ACC112 (cell line): ENCODE data around the gene KRTAP5-4.
"Not testable (repeated sequence)": the region's sequence is repeated elsewhere in the genome, so short reads cannot be mapped to it uniquely, and the experiment has no call there.

Source experiments
- H2AFZ ChIP-seq: fragments of 200-600 bp; sonication (generic); one replicate; pipeline ENCODE4 v1.6.0; 2017; ENCODE audit warnings: antibody characterized with exemption, low read length; ENCODE audit not compliant: unreplicated experiment
- H3K27ac ChIP-seq: fragments of 200-600 bp; sonication (generic); 2 replicates; pipeline ENCODE4 v1.5.1; 2014; ENCODE audit warnings: low read depth, mild to moderate bottlenecking, antibody characterized with exemption, low read length, moderate library complexity
- H3K27me3 ChIP-seq: fragments of 200-600 bp; sonication (generic); 2 replicates; pipeline ENCODE4 v1.6.1; 2014; ENCODE audit warnings: mild to moderate bottlenecking, antibody characterized with exemption, low read length, moderate library complexity, mixed read lengths; ENCODE audit not compliant: insufficient read depth
- H3K36me3 ChIP-seq: fragments of 200-600 bp; sonication (generic); 2 replicates; pipeline ENCODE4 v1.6.1; 2016; ENCODE audit warnings: mild to moderate bottlenecking, antibody characterized with exemption, low read length, moderate library complexity, mixed read lengths; ENCODE audit not compliant: insufficient read depth
- H3K4me1 ChIP-seq: fragments of 200-600 bp; sonication (generic); one replicate; pipeline ENCODE4 v1.6.1; 2016; ENCODE audit warnings: low read length, mixed read lengths; ENCODE audit not compliant: insufficient read depth, unreplicated experiment, control insufficient read depth
- H3K4me3 ChIP-seq: fragments of 200-600 bp; sonication (generic); 2 replicates; pipeline ENCODE4 v1.5.1; 2014; ENCODE audit warnings: mild to moderate bottlenecking, low read depth, low read length
- H3K79me2 ChIP-seq: fragments of 200-600 bp; sonication (generic); one replicate; pipeline ENCODE4 v1.6.0; 2016; ENCODE audit warnings: low read length; ENCODE audit not compliant: control insufficient read depth, unreplicated experiment, insufficient read depth

KRTAP5-4 gene

DNA sequence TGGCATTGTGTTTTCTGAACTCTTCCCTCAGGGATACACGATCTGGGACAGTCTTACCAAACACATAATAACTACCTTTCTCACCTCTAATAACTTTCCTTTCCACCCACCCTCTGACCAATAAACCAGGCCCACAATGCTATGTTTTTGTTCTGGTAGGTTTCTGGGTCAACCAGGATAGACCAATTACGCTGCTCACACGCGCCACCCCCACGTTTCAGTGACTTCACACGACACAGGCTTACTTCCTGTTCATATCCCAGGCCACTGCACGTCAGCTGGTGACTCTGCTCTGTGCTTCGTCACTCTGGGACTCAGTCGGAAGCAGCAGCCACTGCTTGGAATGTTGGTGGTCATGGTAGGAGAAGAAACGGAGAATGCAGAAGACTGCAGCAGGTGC is 2.5 kb downstream of the KRTAP5-4 start:
- H3K27ac ChIP-seq: no peak overlapping the region
- H3K27me3 ChIP-seq: peaks cover 65% of the 10 kb centered on the region
- no peaks in the 10 kb centered on the region for H3K36me3 ChIP-seq
- H3K4me1 ChIP-seq: no peaks in the 10 kb centered on the region
- no peak overlapping the region for H2AFZ ChIP-seq
- no peak overlapping the region for H3K4me3 ChIP-seq
- no peaks in the 10 kb centered on the region for H3K79me2 ChIP-seq

DNA sequence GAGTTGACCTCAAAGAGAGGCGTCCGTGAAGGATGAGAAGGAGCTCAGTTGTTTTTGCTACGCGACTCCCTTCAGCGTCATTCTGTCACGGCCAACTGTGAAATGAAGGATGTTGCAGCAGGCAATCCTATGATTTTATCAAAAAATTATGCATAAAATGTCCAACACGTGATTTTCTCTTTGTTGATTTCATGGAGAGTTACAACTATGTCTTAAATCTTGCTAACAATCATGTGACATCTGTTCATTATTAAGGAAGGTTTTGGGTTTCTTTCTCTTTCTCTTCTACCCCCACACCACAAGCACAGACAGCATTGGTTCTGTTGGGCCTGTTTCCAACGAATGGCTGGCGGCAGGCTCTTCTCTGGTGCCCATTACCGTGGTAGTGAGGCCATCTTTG is 3.7 kb downstream of the KRTAP5-4 start:
- no peaks in the 10 kb centered on the region for H3K4me1 ChIP-seq
- no peaks in the 10 kb centered on the region for H3K79me2 ChIP-seq
- no peaks in the 10 kb centered on the region for H3K36me3 ChIP-seq
- H3K27me3 ChIP-seq: peaks cover 67% of the 10 kb centered on the region
- no peak overlapping the region for H3K27ac ChIP-seq
- no peak overlapping the region for H2AFZ ChIP-seq
- no peak overlapping the region for H3K4me3 ChIP-seq

DNA sequence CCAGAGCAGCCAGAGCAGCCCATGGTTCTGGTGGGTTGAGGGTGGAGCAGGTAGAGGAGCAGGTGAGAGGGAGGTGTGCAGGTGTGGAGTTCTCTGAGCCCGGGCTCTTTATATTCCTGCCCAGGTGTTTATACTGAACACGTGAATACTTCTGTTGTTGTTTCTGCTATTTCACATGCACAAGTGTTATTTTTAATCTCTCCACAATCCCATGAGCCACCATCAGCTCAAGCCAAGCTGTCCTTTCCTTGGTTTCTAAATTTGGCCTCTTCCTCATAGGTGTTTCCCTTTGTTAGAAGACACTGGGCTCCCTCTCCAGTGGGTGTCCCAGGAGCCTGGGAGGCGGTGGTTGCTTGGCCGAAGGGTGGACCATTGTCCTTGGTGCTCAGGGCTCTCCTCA is 13.6 kb downstream of the KRTAP5-4 start, which contains the start of gene KRTAP5-3:
Gene KRTAP5-3, minus strand, starts transcription at position 101 of the 400 bp plus-strand sequence. Its CDS starts 78 bp downstream, at position 23.
- Histone ChIP-seq H3K4me3 (no peak within 1 kb of the TSS), H3K4me1 (no peaks in the 10 kb centered on the region), H3K79me2 (no peaks in the 10 kb centered on the region)

DNA sequence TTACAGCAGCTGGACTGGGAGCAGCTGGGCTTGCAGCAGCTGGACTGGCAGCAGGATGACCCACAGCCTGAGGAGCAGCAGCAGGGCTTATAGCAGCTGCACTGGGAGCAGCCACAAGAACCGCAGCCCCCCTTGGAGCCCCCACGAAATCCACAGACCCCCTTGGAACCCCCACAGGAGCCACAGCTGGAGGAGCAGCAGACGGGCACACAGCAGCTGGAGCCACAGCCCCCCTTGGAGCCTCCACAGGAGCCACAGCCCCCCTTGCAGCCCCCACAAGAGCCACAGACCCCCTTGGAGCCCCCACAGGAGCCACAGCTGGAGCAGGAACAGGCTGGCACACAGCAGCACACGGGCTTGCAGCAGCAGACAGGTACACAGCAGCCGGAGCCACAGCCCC is 14.0 kb downstream of the KRTAP5-4 start:
- not testable (repeated sequence) for H2AFZ ChIP-seq, H3K79me2 ChIP-seq, H3K4me3 ChIP-seq, H3K27ac ChIP-seq, H3K36me3 ChIP-seq, H3K4me1 ChIP-seq
- peaks cover 46% of the 10 kb centered on the region for H3K27me3 ChIP-seq

More for the DNA sequence above, 13.6 kb downstream of the KRTAP5-4 start, which contains the start of gene KRTAP5-3:
- Histone ChIP-seq H3K27ac (no peak within 1 kb of the TSS), H3K36me3 (no peaks in the 10 kb centered on the region), H2AFZ (no peak within 1 kb of the TSS), H3K27me3 (peaks cover 45% of the 10 kb centered on the region)

DNA sequence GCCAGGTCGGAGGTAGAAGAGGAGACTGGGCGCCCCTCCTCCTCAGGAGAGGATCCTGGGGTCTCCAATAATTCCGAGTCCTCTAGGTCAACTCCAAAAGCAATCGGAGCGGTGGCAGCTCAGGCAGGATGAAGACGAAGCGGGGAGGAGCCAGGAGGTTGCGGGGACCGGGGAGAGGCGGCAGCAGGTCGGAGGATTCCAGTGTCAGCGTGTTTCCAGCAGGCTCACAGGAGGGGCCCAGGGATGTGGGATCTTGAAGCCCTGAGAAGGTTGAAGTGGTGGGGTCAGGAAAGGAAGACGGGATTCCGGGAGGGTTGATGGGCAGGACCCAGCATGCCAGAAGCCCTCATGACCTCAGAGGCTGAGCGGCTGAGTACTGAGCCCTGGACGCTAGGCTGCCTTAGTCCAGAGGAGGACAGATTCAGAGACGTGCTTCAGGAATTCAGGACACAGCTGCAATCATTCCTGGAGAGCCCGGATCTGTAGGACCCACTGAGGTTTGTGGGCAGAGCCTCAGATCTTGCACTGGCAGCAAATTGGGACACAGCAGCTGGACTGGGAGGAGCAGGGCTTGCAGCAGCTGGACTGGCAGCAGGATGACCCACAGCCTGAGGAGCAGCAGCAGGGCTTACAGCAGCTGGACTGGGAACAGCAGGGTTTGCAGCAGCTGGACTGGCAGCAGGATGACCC is 14.6 kb downstream of the KRTAP5-4 start:
- not testable (repeated sequence) for H3K27ac ChIP-seq, H3K4me1 ChIP-seq, H3K36me3 ChIP-seq, H3K79me2 ChIP-seq, H3K4me3 ChIP-seq, H2AFZ ChIP-seq
- peaks cover 52% of the 10 kb centered on the region for H3K27me3 ChIP-seq

DNA sequence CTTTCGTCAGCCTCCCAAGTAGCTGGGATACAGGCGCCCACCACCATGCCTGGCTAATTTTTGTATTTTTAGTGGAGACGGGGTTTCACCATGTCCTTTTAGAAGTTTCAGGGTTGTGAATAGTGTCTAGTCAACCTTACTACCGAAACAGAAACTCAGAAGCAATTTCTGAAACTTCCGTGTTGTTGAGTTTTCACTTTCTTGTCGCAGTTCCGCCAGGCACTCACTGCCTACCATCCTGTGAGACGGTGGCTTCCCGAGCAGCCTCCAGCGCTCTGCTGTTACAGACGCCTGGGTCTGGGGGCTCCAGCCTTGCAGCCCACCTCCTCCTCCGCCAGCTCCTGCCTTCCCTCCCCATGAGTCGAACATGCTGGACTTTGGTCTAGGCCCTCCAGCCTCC is 16.0 kb downstream of the KRTAP5-4 start:
- not testable (repeated sequence) for H3K27ac ChIP-seq, H3K36me3 ChIP-seq, H3K4me3 ChIP-seq, H3K79me2 ChIP-seq, H3K4me1 ChIP-seq, H2AFZ ChIP-seq
- peaks cover 65% of the 10 kb centered on the region for H3K27me3 ChIP-seq

DNA sequence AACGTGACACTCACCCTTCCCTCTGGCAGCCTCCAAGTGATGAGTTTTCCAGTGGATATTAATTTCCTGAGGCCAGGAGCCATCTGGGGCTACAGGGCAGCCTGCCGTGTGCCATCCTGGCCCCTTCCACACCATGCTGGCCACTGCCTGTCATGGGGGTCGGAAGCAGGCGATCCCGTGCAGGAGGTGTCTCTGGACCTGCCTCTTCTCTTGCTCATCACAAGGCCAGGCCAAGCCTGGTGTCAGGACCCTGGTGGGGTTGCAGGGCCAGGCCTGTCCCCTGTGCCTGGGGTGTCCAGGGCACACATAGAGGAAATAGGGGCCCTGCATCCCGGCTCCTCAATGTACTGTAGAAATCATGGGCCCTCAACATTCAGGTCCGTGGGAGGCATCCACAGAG is 17.2 kb downstream of the KRTAP5-4 start:
- H3K27me3 ChIP-seq: peaks cover 77% of the 10 kb centered on the region
- no peaks in the 10 kb centered on the region for H3K79me2 ChIP-seq
- no peak overlapping the region for H3K4me3 ChIP-seq
- no peaks in the 10 kb centered on the region for H3K36me3 ChIP-seq
- no peaks in the 10 kb centered on the region for H3K4me1 ChIP-seq
- H3K27ac ChIP-seq: no peak overlapping the region
- H2AFZ ChIP-seq: no peak overlapping the region

DNA sequence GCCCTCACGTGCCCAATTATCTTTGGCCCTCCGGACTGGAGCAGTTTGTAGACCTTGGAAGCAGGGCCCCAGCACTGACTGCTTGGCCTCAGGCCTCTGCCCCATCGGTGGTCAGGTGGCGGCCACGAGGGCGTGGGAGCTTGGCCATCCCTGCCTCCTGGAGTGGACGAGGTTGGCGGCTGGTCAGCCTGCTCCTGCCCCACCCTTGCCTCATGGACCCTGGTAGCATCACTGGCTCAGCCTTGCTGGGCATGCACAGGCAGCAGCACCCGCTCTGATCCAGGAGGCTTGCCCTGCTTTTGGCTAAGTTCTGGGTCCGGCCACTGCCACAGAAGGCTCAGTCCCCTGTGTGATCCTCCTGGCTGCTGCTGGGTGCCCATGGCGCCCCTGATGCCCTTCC is 17.8 kb downstream of the KRTAP5-4 start:
- Histone ChIP-seq H2AFZ (no peak overlapping the region), H3K4me1 (no peaks in the 10 kb centered on the region), H3K79me2 (no peaks in the 10 kb centered on the region), H3K4me3 (no peak overlapping the region), H3K27ac (no peak overlapping the region), H3K36me3 (no peaks in the 10 kb centered on the region), H3K27me3 (peaks cover 83% of the 10 kb centered on the region)

DNA sequence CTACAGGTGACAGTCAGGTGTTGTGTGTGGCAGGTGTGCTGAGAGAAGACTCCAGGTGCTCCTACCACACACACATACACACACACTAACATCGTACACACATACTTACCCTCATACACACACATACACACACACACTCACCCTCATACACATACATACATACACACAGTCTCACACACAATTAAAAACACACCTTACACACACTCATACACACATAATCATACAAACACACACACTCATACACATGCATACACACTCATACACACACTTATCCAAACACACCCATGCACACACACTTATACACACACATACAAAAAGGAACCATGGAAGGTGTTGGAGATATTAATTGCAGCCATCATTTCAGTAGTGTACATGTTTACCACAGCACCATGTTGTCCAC is 18.3 kb downstream of the KRTAP5-4 start:
- Histone ChIP-seq H3K4me3 (no peak overlapping the region), H3K27me3 (peaks cover 87% of the 10 kb centered on the region)

DNA sequence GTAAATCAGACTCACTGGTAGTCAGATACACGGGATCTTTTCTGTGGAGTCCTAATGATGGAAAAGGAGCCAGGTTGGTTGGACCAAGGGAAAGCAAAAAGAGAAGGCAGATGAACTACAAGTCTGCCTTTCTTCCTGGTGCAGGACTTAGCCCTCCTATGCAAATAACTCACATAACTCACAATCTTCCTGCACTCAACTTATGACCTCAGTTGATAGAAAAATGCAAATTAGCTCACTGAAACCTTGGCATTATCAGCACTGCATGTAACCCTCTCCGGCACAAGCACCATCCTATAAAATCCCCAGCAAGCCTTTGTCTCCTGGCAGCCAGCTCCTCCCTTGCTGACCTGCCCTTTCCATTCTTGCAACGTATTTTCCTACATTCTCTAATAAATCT is 20.3 kb downstream of the KRTAP5-4 start:
- not testable (repeated sequence) for H3K27ac ChIP-seq, H3K4me3 ChIP-seq, H2AFZ ChIP-seq, H3K4me1 ChIP-seq, H3K79me2 ChIP-seq, H3K36me3 ChIP-seq
- peaks cover 93% of the 10 kb centered on the region for H3K27me3 ChIP-seq

More for the DNA sequence above, 18.3 kb downstream of the KRTAP5-4 start:
- no peak overlapping the region for H2AFZ ChIP-seq
- no peaks in the 10 kb centered on the region for H3K36me3 ChIP-seq
- H3K4me1 ChIP-seq: no peaks in the 10 kb centered on the region
- no peak overlapping the region for H3K27ac ChIP-seq
- H3K79me2 ChIP-seq: no peaks in the 10 kb centered on the region

DNA sequence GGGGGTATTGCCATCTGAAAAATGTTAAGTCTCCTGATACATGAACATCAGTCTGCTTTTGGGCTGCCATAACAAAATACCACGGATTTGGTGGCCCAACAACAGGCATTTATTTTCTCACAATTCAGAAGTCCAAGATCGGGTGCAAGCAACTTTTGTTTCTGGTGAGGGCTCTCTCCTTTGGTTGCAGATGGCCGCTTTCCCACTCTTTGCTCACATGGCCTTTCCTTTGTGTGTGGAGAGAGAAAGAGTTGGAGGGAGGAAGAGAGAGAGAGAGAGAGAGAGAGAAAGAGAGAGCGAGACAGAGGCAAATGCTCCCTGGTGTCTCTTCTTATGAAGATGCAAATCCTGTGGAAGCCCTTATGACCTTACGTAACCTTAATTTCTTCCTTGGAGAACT is 21.3 kb downstream of the KRTAP5-4 start:
- no peaks in the 10 kb centered on the region for H3K4me1 ChIP-seq

More for the DNA sequence above, 21.3 kb downstream of the KRTAP5-4 start:
- Histone ChIP-seq H2AFZ (no peak overlapping the region), H3K27ac (no peak overlapping the region), H3K27me3 (peaks cover 95% of the 10 kb centered on the region), H3K36me3 (no peaks in the 10 kb centered on the region), H3K4me3 (no peak overlapping the region), H3K79me2 (no peaks in the 10 kb centered on the region)
